Osteocyte (in vitro differentiated cells): ENCODE measurements around the gene SLC22A5. TPM values are rescaled to one million over a fixed set of nuclear protein-coding genes. Genes with fewer than 3 reads are reported as not detected.

Source experiments
- DNase-seq: peaks from one replicate; pipeline ENCODE4 v3.0.0; 2021; ENCODE audit warnings: mixed read lengths; ENCODE audit not compliant: unreplicated experiment; ENCODE audit errors: extremely low spot score
- H3K27ac Mint-ChIP-seq: one replicate; pipeline ENCODE4 v1.8.0; 2021; ENCODE audit warnings: mild to moderate bottlenecking, mixed read lengths; ENCODE audit not compliant: unreplicated experiment
- H3K27me3 Mint-ChIP-seq: one replicate; pipeline ENCODE4 v1.8.0; 2021; ENCODE audit warnings: mixed read lengths; ENCODE audit not compliant: unreplicated experiment
- H3K36me3 Mint-ChIP-seq: one replicate; pipeline ENCODE4 v1.8.0; 2021; ENCODE audit warnings: mixed read lengths; ENCODE audit not compliant: unreplicated experiment
- H3K4me1 Mint-ChIP-seq: one replicate; pipeline ENCODE4 v1.8.0; 2021; ENCODE audit warnings: mixed read lengths; ENCODE audit not compliant: unreplicated experiment
- H3K4me3 Mint-ChIP-seq: one replicate; pipeline ENCODE4 v1.8.0; 2021; ENCODE audit warnings: mild to moderate bottlenecking, moderate library complexity, mixed read lengths; ENCODE audit not compliant: unreplicated experiment
- H3K9me3 Mint-ChIP-seq: one replicate; pipeline ENCODE4 v1.8.0; 2021; ENCODE audit warnings: mixed read lengths; ENCODE audit not compliant: unreplicated experiment
- CTCF ChIP-seq: fragments of 200-600 bp; sonication (generic); IDR thresholded peaks from 2 replicates; pipeline ENCODE4 v1.5.0; 2021; ENCODE audit warnings: antibody characterized with exemption, mild to moderate bottlenecking, moderate library complexity
- total RNA-seq: library from RNA; stranded (reverse); gene quantifications from 2 replicates; pipeline ENCODE4 v1.2.1, GENCODE V29; 2021

Gene SLC22A5
- total RNA-seq, 1 donor from 2014 or later = 6.7 TPM

GRCh38 chr5:132417889-132418485 lies 48.5 kb downstream of the SLC22A5 start:
- no peak overlapping the region for H3K4me3 Mint-ChIP-seq
- peaks cover 85% of the 10 kb centered on the region for H3K4me1 Mint-ChIP-seq
- H3K36me3 Mint-ChIP-seq = peaks cover 6% of the 10 kb centered on the region
- TF ChIP-seq CTCF = no peak
- H3K27ac Mint-ChIP-seq = peak overlapping the region; percentile 68
- DNase-seq = no peak
- peaks cover 6% of the 10 kb centered on the region for H3K9me3 Mint-ChIP-seq
- H3K27me3 Mint-ChIP-seq = no peaks in the 10 kb centered on the region

GRCh38 chr5:132418881-132419280 lies 49.4 kb downstream of the SLC22A5 start:
- peaks cover 81% of the 10 kb centered on the region for H3K4me1 Mint-ChIP-seq
- no peak for DNase-seq
- TF ChIP-seq CTCF = no peak
- H3K36me3 Mint-ChIP-seq = peaks cover 4% of the 10 kb centered on the region
- no peak overlapping the region for H3K4me3 Mint-ChIP-seq
- H3K27me3 Mint-ChIP-seq = no peaks in the 10 kb centered on the region
- peak overlapping the region; percentile 68 for H3K27ac Mint-ChIP-seq
- no peaks in the 10 kb centered on the region for H3K9me3 Mint-ChIP-seq

DNA sequence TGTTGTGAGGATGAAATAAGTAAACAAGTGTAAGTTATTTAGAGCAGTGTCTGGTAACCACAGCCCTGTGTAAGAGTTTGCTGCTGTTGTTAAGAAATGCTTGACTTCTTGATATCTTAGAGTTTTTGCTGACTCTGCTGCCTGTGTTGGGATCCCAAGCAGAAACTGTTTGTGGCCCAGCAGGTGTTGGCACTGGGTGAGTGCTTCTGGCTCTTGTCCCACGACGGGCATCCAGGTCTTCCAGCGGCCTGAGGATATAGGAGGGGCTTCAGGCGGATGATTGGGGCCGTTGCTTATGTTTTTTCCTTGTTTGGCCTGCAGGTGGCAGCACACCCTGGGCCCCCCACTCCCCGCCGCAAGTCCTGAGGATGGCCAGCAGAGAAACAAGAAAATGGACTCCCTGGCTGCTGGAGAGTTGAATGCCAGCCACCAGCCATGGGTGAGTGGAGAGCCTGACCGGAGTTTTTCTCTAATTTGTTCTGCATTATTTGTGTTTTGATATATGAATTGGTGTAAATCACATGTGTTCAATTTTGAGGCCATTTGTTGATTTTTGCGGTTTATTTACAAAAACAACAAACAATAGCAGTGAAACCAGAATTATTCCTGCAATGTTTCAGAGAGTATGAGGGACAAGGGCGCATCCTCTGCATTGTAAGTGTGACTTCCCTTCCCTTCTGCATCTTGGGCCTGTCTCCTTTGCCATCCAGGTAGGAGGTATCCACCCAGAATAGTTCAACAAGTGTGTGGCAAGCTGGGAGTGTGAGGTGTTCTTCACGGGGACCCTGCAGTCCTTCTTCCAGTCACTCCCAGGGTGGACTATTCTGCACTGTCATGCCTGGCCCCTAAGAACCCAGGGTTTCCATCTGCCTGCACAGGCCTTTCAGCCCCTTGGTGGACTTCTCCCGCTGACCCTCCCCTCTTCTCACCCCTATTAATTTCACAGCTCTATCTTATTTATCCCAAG lies 50.3 kb downstream of the SLC22A5 start:
- H3K4me3 Mint-ChIP-seq = peak overlapping the region; percentile 29
- peak; percentile 92 for DNase-seq
- H3K4me1 Mint-ChIP-seq = peaks cover 72% of the 10 kb centered on the region
- TF ChIP-seq CTCF = peak; percentile 92
- H3K27me3 Mint-ChIP-seq = no peaks in the 10 kb centered on the region
- peak overlapping the region; percentile 68 for H3K27ac Mint-ChIP-seq
- H3K36me3 Mint-ChIP-seq = peaks cover 4% of the 10 kb centered on the region
- no peaks in the 10 kb centered on the region for H3K9me3 Mint-ChIP-seq

- Mint-ChIP-seq H3K4me1 (peaks cover 69% of the 10 kb centered on the region), H3K4me3 (no peak overlapping the region), H3K27me3 (no peaks in the 10 kb centered on the region), H3K27ac (peak overlapping the region; percentile 68), H3K36me3 (peaks cover 4% of the 10 kb centered on the region), H3K9me3 (no peaks in the 10 kb centered on the region)
- TF ChIP-seq CTCF = no peak
- DNase-seq = no peak
Measured at GRCh38 chr5:132420706-132421272, 51.3 kb downstream of the SLC22A5 start.

DNA sequence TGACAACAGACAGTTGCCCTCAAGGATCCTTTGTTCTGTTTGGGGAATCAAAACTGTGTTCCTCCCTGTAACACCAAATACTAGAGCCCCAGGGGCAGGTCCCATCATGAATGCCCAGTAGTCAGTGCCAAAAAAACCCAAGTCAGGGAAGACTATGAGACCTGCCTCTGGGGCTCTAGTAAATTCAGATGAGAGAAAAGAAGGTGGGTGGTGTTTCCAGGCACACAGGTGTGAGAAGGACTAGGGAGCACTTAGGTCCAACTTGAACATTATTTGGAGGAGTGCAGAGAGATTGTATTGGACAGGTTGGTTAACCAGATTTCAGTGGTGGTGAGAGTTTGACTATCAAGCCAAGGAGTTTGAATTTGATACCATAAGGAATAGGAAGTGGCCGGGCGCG lies 52.0 kb downstream of the SLC22A5 start:
- Mint-ChIP-seq H3K27ac (peak overlapping the region; percentile 68), H3K27me3 (no peaks in the 10 kb centered on the region), H3K4me3 (no peak overlapping the region), H3K36me3 (peaks cover 4% of the 10 kb centered on the region), H3K4me1 (peaks cover 71% of the 10 kb centered on the region), H3K9me3 (no peaks in the 10 kb centered on the region)
- TF ChIP-seq CTCF = no peak
- DNase-seq = no peak
